ENCODE data around the gene NHS. TPM values are rescaled to one million over a fixed set of nuclear protein-coding genes. Genes with fewer than 3 reads are reported as not detected.
A peak's percentile ranks its signal among the peaks of the same experiment; 100 is the strongest.

The NHS gene
- total and polyA plus RNA-seq, 2 experiments from 2014 or later: 0.72 to 0.89 TPM

- no peaks in the 10 kb centered on the region for H3K36me3 ChIP-seq
- H3K4me1 ChIP-seq (ENCODE audit: low read depth): no peaks in the 10 kb centered on the region
- no peak overlapping the region for H3K4me3 ChIP-seq
- no peaks in the 10 kb centered on the region for H3K27me3 ChIP-seq
- TF ChIP-seq CTCF (IDR thresholded peaks at IDR 0.05; ENCODE audit: low read depth, low read length): no peak
- no peaks in the 10 kb centered on the region for H3K9me3 ChIP-seq (ENCODE audit: low read depth)
- no peak for DNase-seq (ENCODE audit: low read depth in 1 of 2, low spot score in 1 of 2)
- H3K27ac ChIP-seq: no peak overlapping the region
Observed at GRCh38 chrX:17670874-17671273, 295.9 kb downstream of the NHS start.

GRCh38 chrX:17674601-17675000 lies 299.6 kb downstream of the NHS start:
- no peak for TF ChIP-seq CTCF (IDR thresholded peaks at IDR 0.05; ENCODE audit: low read depth, low read length)
- DNase-seq (ENCODE audit: low read depth in 1 of 2, low spot score in 1 of 2): peak in 1 of 2 donors; percentile 33

GRCh38 chrX:17679261-17679660 lies 304.3 kb downstream of the NHS start:
- no peak overlapping the region for H3K27ac ChIP-seq
- no peaks in the 10 kb centered on the region for H3K36me3 ChIP-seq
- TF ChIP-seq CTCF (IDR thresholded peaks at IDR 0.05; ENCODE audit: low read depth, low read length): no peak
- no peaks in the 10 kb centered on the region for H3K27me3 ChIP-seq
- no peaks in the 10 kb centered on the region for H3K9me3 ChIP-seq (ENCODE audit: low read depth)
- H3K4me3 ChIP-seq: no peak overlapping the region
- H3K4me1 ChIP-seq (ENCODE audit: low read depth): no peaks in the 10 kb centered on the region
- no peak for DNase-seq (ENCODE audit: low read depth in 1 of 2, low spot score in 1 of 2)

More at GRCh38 chrX:17674601-17675000, 299.6 kb downstream of the NHS start:
- no peak overlapping the region for H3K4me3 ChIP-seq
- H3K27me3 ChIP-seq: no peaks in the 10 kb centered on the region
- H3K27ac ChIP-seq: no peak overlapping the region
- no peaks in the 10 kb centered on the region for H3K4me1 ChIP-seq (ENCODE audit: low read depth)
- H3K9me3 ChIP-seq (ENCODE audit: low read depth): no peaks in the 10 kb centered on the region
- H3K36me3 ChIP-seq: no peaks in the 10 kb centered on the region

- Histone ChIP-seq H3K9me3 (ENCODE audit: low read depth) (no peaks in the 10 kb centered on the region), H3K36me3 (no peaks in the 10 kb centered on the region), H3K27ac (no peak overlapping the region), H3K4me3 (no peak overlapping the region), H3K27me3 (no peaks in the 10 kb centered on the region), H3K4me1 (ENCODE audit: low read depth) (no peaks in the 10 kb centered on the region)
- no peak for TF ChIP-seq CTCF (IDR thresholded peaks at IDR 0.05; ENCODE audit: low read depth, low read length)
- no peak for DNase-seq (ENCODE audit: low read depth in 1 of 2, low spot score in 1 of 2)
Observed at GRCh38 chrX:17679820-17680219, 304.8 kb downstream of the NHS start.

GRCh38 chrX:17680732-17681413 lies 305.9 kb downstream of the NHS start:
- no peak for DNase-seq (ENCODE audit: low read depth in 1 of 2, low spot score in 1 of 2)
- no peak for TF ChIP-seq CTCF (IDR thresholded peaks at IDR 0.05; ENCODE audit: low read depth, low read length)

More at GRCh38 chrX:17680732-17681413, 305.9 kb downstream of the NHS start:
- Histone ChIP-seq H3K27me3 (no peaks in the 10 kb centered on the region), H3K27ac (no peak overlapping the region), H3K4me1 (ENCODE audit: low read depth) (no peaks in the 10 kb centered on the region), H3K9me3 (ENCODE audit: low read depth) (no peaks in the 10 kb centered on the region), H3K4me3 (no peak overlapping the region), H3K36me3 (no peaks in the 10 kb centered on the region)
